Upper lobe of right lung (tissue), 1 donor: ENCODE data around the gene APBA2. TPM values are rescaled to one million over a fixed set of nuclear protein-coding genes. Genes with fewer than 3 reads are reported as not detected.

Source experiments
- ATAC-seq: fragments of 200-7000 bp; cut with Tn5 transposase; one replicate; pipeline ENCODE4 v1.9.1; 2020; ENCODE audit warnings: mild to moderate bottlenecking, moderate library complexity
- DNase-seq: peaks from one replicate; pipeline ENCODE4 v3.0.0-alpha.2; 2020
- H3K27ac ChIP-seq: fragments of 200-600 bp; one replicate; pipeline ENCODE4 v1.8.0; 2022
- H3K27me3 ChIP-seq: fragments of 200-600 bp; one replicate; pipeline ENCODE4 v1.8.0; 2022; ENCODE audit warnings: mild to moderate bottlenecking
- H3K36me3 ChIP-seq: fragments of 200-600 bp; one replicate; pipeline ENCODE4 v1.8.0; 2022
- H3K4me1 ChIP-seq: fragments of 200-600 bp; one replicate; pipeline ENCODE4 v1.8.0; 2022
- H3K4me3 ChIP-seq: fragments of 200-600 bp; one replicate; pipeline ENCODE4 v1.8.0; 2022; ENCODE audit warnings: mild to moderate bottlenecking
- H3K9me3 ChIP-seq: fragments of 200-600 bp; one replicate; pipeline ENCODE4 v1.8.0; 2022
- intact Hi-C: fragments of 100-400 bp; cut with DNase I; formaldehyde crosslinking; loops from one replicate; pipeline ENCODE4 v1.11.0; 2022
- total RNA-seq: library from RNA; stranded (reverse); fragmentation: NEBNext Ultra II Directional; extraction: Animal tissue kit (Norgen Biotek cat#: 25700); gene quantifications from one replicate; pipeline ENCODE4 v1.2.1, GENCODE V29; 2021
- TF ChIP-seq, protein P1 (sequence below): fragments of 200-600 bp; IDR thresholded peaks from one replicate; pipeline ENCODE4 v1.8.0; 2022; ENCODE audit warnings: antibody characterized with exemption
- donor health status: DM: no; HTN: yes; CAD: no; lungs with severe emphysema.

The APBA2 gene
- total RNA-seq, 1 donor from 2014 or later = 4.2 TPM

DNA sequence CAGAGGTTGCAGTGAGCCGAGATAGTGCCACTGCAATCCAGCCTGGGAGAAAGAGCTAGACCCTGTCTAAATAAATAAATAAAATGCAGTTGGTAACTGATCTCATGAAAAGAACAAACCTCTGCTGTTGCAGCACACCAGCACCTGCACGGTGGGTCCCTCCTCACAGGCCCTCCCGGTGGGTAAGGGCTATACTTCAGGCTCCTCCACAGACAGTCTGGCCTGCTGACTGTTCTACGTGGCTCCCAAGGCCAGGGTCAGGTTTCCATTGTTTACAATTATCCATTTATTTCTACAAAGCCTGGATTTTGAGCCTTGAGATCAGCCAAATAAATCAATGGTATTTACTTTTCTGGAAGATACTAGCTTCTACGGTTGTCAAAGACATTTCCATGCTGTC lies 5.1 kb upstream of the APBA2 start:
- ATAC-seq = no peak
- no peak for DNase-seq

DNA sequence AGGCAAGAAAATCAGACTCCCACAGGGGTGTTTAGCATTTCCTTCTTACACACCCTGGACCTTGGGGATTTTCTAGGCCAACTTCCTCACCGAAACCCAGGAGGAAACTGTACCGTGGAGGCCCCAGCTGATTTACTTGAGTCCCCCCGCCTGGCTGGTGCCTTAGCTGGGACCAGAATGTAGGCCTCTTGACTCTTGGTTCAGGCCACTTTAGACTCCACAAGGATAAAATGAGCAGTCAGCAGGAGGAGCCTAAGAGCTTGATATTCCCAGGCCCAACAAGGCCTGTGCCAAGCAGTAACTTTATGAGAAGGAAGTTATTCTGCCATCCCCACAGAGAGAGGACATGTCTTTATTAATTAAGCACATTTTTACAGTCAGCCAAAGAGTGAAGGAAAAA lies 4.6 kb upstream of the APBA2 start:
- Histone ChIP-seq H3K27ac (no peak overlapping the region), H3K4me1 (no peaks in the 10 kb centered on the region), H3K27me3 (peaks cover 12% of the 10 kb centered on the region), H3K4me3 (no peak overlapping the region), H3K36me3 (no peaks in the 10 kb centered on the region), H3K9me3 (no peaks in the 10 kb centered on the region)
- DNase-seq (no peak), ATAC-seq (no peak)
- TF ChIP-seq, protein P1, sequence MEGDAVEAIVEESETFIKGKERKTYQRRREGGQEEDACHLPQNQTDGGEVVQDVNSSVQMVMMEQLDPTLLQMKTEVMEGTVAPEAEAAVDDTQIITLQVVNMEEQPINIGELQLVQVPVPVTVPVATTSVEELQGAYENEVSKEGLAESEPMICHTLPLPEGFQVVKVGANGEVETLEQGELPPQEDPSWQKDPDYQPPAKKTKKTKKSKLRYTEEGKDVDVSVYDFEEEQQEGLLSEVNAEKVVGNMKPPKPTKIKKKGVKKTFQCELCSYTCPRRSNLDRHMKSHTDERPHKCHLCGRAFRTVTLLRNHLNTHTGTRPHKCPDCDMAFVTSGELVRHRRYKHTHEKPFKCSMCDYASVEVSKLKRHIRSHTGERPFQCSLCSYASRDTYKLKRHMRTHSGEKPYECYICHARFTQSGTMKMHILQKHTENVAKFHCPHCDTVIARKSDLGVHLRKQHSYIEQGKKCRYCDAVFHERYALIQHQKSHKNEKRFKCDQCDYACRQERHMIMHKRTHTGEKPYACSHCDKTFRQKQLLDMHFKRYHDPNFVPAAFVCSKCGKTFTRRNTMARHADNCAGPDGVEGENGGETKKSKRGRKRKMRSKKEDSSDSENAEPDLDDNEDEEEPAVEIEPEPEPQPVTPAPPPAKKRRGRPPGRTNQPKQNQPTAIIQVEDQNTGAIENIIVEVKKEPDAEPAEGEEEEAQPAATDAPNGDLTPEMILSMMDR = no peak
- intact Hi-C loops = no loop called here

More for the DNA sequence above, 5.1 kb upstream of the APBA2 start:
- intact Hi-C loops = no loop called here
- H3K9me3 ChIP-seq = no peaks in the 10 kb centered on the region
- H3K36me3 ChIP-seq = no peaks in the 10 kb centered on the region
- no peak overlapping the region for H3K4me3 ChIP-seq
- TF ChIP-seq, protein P1 = no peak
- peaks cover 12% of the 10 kb centered on the region for H3K27me3 ChIP-seq
- no peaks in the 10 kb centered on the region for H3K4me1 ChIP-seq
- no peak overlapping the region for H3K27ac ChIP-seq

DNA sequence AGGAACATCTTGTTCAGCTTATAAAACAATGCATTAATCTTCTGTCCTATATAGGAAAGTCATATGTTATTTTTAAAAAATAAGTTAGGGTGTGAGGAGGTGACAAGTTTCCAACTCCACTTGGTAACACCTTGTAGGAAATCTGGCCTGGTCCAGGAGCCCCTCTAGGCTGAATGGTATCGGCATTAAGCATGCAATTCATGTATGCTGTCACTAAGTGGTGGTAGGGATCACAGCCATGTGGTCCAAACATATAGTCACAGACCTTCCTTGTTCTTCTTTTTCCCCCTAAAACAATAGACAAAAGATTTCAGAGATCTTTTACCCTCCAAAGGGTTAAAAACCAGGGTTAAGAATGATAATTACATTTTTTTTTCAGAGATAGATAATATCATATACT lies 4.2 kb upstream of the APBA2 start:
- Histone ChIP-seq H3K27me3 (peaks cover 16% of the 10 kb centered on the region), H3K36me3 (no peaks in the 10 kb centered on the region), H3K4me3 (no peak overlapping the region), H3K4me1 (no peaks in the 10 kb centered on the region), H3K27ac (no peak overlapping the region), H3K9me3 (no peaks in the 10 kb centered on the region)
- DNase-seq (no peak), ATAC-seq (no peak)
- intact Hi-C loops = no loop called here
- TF ChIP-seq, protein P1 = no peak

DNA sequence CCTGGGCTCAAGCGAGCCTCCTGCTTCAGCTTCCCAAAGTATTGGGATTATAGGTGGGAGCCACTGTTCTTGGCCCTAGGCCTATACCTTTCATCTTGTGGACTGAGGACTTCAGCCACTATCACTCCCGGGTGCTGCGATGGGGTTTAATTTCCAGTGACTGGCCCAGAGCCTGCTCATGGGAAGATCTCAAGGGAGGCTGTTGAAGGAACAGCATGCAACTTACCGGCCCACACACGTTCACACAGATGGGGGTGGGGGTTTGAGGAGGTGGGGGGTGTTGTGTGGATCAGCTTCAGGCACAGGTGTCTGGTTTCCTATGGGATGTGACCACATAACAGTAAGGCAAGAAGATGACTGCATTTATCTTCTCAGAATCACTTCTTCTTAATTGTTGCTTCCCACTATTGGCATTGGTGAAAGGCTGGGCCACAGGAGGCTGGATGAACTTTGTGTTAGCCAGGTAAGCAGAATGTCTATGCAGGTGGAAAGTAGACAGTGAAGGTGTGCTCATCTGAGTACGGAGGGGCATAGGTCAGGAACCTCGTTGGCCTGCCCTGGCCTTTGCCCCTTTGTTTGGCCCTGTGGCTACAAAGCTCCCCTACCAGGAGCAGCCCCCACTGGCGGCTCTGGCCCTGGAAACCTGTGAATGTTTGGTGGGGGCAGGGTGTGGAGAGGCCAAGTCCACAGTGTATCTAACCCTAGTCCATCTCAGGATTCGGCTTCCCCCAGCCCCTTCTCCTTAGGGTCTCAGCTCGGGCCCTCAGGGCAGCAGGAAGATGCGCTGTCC lies 1.4 kb upstream of the APBA2 start:
- no peak for ATAC-seq
- no peak for DNase-seq
- Histone ChIP-seq H3K4me1 (no peaks in the 10 kb centered on the region), H3K9me3 (no peaks in the 10 kb centered on the region), H3K27me3 (peaks cover 29% of the 10 kb centered on the region), H3K36me3 (no peaks in the 10 kb centered on the region), H3K27ac (no peak overlapping the region), H3K4me3 (no peak overlapping the region)
- TF ChIP-seq, protein P1 = no peak
- intact Hi-C loops = no loop called here

DNA sequence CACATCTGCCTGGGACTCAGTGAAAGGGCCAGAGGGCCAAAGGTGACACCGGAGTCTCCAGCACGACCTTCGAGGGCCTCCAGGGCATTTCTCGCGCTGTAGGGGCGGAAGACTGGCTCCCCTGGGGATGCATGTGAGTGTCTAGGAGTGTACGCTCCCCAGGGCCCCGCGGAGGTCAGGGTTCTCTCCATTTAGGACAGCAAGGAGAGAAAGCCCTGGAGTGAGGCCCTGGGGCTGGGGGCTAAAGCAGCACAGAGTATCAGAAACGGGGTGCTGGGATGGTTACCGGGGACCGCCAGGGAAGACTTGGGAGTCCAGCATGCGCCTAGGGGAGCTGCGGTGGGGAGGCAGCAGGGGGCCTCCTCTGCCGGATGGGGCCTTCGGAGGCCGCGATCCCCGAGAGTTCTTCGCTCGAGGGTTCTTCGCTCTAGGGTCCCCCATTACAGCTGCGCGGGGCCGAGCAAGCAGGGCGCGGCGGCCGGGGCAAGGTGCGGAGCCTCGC lies 595 bp upstream of the APBA2 start:
- ATAC-seq (no peak), DNase-seq (no peak)
- H3K9me3 ChIP-seq = no peaks in the 10 kb centered on the region
- H3K36me3 ChIP-seq = no peaks in the 10 kb centered on the region
- peaks cover 29% of the 10 kb centered on the region for H3K27me3 ChIP-seq
- H3K27ac ChIP-seq = no peak overlapping the region
- no peaks in the 10 kb centered on the region for H3K4me1 ChIP-seq
- intact Hi-C loops = no loop called here
- TF ChIP-seq, protein P1 = no peak
- peak overlapping the region; percentile 45 for H3K4me3 ChIP-seq
